HL-60 (cell line): Measurements from ENCODE around the gene GLIS1.

ENCODE experiments used
- DNase-seq, 2 experiments: peaks; one replicate each; pipeline ENCODE4 v3.0.0-alpha.2; 2010 to 2020; ENCODE audit warnings: low read depth in 1 of 2, low spot score in 1 of 2
- H3K27ac ChIP-seq: fragments of 250-450 bp; sonication (Bioruptor Pico); replicated peaks from 2 replicates; pipeline ENCODE4 v1.5.1; 2020; ENCODE audit warnings: mild to moderate bottlenecking, moderate library complexity
- H3K27me3 ChIP-seq: fragments of 250-450 bp; sonication (Bioruptor Pico); 2 replicates; pipeline ENCODE4 v1.5.1; 2021; ENCODE audit warnings: mild to moderate bottlenecking, moderate library complexity; ENCODE audit not compliant: insufficient read depth, poor library complexity, severe bottlenecking
- H3K4me3 ChIP-seq: replicated peaks from 2 replicates; pipeline ENCODE4 v1.5.1; 2011; ENCODE audit warnings: mild to moderate bottlenecking, control low read depth, low read length; ENCODE audit not compliant: insufficient read depth
- GABPA ChIP-seq: IDR thresholded peaks from 2 replicates; pipeline ENCODE4 v1.6.1; 2012; ENCODE audit warnings: low read depth
- POLR2AphosphoS5 ChIP-seq: IDR thresholded peaks from 2 replicates; pipeline ENCODE4 v1.6.1; 2012; ENCODE audit warnings: low read depth
- SPI1 ChIP-seq: IDR thresholded peaks from 2 replicates; pipeline ENCODE4 v1.6.1; 2012; ENCODE audit warnings: low read depth, mild to moderate bottlenecking, borderline replicate concordance
- TF ChIP-seq, protein P1 (sequence below): IDR thresholded peaks from 2 replicates; pipeline ENCODE4 v1.6.1; 2012; ENCODE audit warnings: low read depth; ENCODE audit not compliant: insufficient replicate concordance
- TF ChIP-seq, protein P2 (sequence below): IDR thresholded peaks from one replicate; pipeline ENCODE4 v1.5.1; 2011; ENCODE audit warnings: low read length, control low read depth, inconsistent platforms; ENCODE audit not compliant: insufficient read depth

GLIS1 gene

DNA sequence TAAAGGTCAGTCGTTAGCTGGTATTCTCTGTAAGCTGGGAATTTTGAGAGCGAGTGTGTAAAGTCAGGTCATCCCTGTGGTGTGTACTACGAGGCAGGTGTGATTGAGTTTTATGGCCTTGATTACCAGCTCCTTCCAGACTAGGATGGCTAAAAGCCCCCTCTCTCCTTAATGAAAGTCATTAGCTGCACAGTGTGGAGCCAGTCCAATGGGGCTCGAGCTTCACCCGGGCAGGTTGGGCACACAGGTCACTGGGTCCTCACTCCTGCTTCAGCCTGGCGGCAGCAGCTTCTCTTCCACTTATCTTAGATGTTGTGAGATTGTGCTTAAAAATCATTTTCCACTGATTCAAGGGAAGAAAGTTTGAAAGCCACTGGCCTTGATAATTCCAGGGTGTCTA is 276.8 kb downstream of the GLIS1 start:
- TF ChIP-seq, protein P1, sequence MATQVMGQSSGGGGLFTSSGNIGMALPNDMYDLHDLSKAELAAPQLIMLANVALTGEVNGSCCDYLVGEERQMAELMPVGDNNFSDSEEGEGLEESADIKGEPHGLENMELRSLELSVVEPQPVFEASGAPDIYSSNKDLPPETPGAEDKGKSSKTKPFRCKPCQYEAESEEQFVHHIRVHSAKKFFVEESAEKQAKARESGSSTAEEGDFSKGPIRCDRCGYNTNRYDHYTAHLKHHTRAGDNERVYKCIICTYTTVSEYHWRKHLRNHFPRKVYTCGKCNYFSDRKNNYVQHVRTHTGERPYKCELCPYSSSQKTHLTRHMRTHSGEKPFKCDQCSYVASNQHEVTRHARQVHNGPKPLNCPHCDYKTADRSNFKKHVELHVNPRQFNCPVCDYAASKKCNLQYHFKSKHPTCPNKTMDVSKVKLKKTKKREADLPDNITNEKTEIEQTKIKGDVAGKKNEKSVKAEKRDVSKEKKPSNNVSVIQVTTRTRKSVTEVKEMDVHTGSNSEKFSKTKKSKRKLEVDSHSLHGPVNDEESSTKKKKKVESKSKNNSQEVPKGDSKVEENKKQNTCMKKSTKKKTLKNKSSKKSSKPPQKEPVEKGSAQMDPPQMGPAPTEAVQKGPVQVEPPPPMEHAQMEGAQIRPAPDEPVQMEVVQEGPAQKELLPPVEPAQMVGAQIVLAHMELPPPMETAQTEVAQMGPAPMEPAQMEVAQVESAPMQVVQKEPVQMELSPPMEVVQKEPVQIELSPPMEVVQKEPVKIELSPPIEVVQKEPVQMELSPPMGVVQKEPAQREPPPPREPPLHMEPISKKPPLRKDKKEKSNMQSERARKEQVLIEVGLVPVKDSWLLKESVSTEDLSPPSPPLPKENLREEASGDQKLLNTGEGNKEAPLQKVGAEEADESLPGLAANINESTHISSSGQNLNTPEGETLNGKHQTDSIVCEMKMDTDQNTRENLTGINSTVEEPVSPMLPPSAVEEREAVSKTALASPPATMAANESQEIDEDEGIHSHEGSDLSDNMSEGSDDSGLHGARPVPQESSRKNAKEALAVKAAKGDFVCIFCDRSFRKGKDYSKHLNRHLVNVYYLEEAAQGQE: no peak
- no peak for TF ChIP-seq POLR2AphosphoS5
- TF ChIP-seq SPI1: no peak
- no peak for TF ChIP-seq GABPA
- TF ChIP-seq, protein P2, sequence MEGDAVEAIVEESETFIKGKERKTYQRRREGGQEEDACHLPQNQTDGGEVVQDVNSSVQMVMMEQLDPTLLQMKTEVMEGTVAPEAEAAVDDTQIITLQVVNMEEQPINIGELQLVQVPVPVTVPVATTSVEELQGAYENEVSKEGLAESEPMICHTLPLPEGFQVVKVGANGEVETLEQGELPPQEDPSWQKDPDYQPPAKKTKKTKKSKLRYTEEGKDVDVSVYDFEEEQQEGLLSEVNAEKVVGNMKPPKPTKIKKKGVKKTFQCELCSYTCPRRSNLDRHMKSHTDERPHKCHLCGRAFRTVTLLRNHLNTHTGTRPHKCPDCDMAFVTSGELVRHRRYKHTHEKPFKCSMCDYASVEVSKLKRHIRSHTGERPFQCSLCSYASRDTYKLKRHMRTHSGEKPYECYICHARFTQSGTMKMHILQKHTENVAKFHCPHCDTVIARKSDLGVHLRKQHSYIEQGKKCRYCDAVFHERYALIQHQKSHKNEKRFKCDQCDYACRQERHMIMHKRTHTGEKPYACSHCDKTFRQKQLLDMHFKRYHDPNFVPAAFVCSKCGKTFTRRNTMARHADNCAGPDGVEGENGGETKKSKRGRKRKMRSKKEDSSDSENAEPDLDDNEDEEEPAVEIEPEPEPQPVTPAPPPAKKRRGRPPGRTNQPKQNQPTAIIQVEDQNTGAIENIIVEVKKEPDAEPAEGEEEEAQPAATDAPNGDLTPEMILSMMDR: no peak
- Histone ChIP-seq H3K4me3 (no peak overlapping the region), H3K27ac (no peak overlapping the region), H3K27me3 (no peaks in the 10 kb centered on the region)
- DNase-seq: no peak

DNA sequence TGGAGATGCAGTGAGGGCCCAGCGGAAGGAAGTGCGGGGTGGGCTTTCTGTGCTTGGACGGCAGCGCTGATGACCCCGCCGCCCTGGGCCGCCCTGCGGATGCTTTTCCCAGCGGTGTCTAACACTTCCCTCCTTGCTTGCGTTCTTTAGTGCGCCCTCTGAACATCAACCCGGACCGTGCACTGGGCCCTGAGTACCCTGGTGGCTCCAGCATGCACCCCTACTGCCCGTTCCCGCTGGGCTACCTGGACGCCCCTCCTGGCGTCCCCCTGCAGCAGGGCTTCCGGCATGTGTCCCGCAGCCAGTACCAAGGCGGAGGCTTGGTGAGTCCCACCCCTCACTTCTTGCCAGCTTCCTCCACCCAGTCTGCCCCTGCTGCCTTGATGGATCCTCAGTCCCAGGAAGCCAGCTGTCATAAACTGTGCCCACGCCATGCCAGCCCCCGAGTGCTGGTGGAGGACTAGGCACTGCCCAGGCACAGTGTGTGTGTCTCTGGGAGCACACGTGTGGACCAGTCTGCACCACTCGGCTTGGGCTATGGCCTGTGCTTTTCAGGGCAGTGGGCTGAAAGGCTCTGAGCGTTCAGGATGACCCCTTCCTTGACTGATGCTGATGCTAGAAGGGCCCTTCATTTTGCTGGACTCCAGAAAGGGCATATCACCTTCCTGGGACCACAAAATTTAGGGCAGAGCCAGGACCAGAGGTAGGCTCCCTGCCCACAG is 277.5 kb downstream of the GLIS1 start:
- Histone ChIP-seq H3K27me3 (no peaks in the 10 kb centered on the region), H3K27ac (no peak overlapping the region), H3K4me3 (no peak overlapping the region)
- TF ChIP-seq, protein P1: no peak
- TF ChIP-seq GABPA: no peak
- TF ChIP-seq SPI1: no peak
- TF ChIP-seq, protein P2: no peak
- TF ChIP-seq POLR2AphosphoS5: no peak
- DNase-seq: no peak

DNA sequence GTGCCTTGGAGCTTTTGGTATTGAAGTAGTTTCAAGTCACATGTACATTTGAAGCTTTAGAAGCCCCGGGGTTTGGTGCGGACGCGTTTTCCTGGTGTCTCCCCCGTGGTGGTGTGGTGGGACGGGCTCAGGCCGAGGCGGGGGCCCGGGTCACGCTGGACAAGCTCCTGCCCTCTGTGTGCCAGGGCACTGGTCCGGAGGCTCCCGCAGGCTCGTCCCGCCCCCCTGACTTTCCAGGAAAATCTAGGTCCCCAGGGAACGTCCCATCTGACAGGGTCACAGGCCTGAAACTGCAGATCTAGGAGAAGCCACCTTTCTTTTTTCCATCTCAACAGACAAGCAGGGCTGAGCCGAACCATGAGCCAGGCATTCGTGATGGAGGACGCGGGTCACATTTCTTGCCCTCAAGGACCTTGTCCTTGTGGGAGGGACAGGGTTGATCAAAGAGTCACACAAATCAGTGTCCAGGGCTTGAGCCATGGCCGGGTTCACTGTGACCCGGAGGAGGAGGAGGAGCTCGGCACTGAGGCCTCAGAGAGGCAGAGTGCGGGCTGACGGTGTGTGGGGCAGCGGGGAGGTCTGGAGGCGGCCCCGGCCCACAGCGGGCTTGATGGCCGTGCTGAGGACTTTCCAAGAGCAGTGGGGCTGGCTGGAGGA is 278.2 kb downstream of the GLIS1 start:
- no peak for DNase-seq
- H3K27ac ChIP-seq: no peak overlapping the region
- no peak overlapping the region for H3K4me3 ChIP-seq
- H3K27me3 ChIP-seq: no peaks in the 10 kb centered on the region
- TF ChIP-seq POLR2AphosphoS5 (no peak), GABPA (no peak), SPI1 (no peak)
- TF ChIP-seq, protein P1: no peak
- TF ChIP-seq, protein P2: no peak
